Vagina (tissue), 2 donors: ENCODE measurements around the gene SRPRA.

Experiments used
- CTCF ChIP-seq, 3 experiments: fragments of 450-650 bp in 2 of 3; fragments of 200-600 bp in 1 of 3; sonication (generic) in 1 of 3; IDR thresholded peaks; one replicate each; pipeline ENCODE4 v1.5.1; 2017 to 2019; ENCODE audit warnings: antibody characterized with exemption in 3 of 3, mild to moderate bottlenecking in 2 of 3, moderate library complexity in 2 of 3
- POLR2A ChIP-seq, 2 donors: fragments of 450-650 bp; IDR thresholded peaks; one replicate each; pipeline ENCODE4 v1.6.1; 2017; ENCODE audit warnings: antibody characterized with exemption in 2 of 2, mild to moderate bottlenecking in 2 of 2, moderate library complexity in 2 of 2

GRCh38 chr11:126265811-126266210, 2.9 kb downstream of the SRPRA start:
- TF ChIP-seq CTCF (IDR thresholded peaks at IDR 0.05): no peak
- TF ChIP-seq POLR2A (IDR thresholded peaks at IDR 0.05): no peak
